Measurements from ENCODE around the gene CNBD2. TPM values are rescaled to one million over a fixed set of nuclear protein-coding genes. Genes with fewer than 3 reads are reported as not detected.

The CNBD2 gene
- total and polyA plus RNA-seq, 10 of the 15 experiments (the other 5 are each of a cell fraction or from before 2014, with no cell fraction given), result 0.86 to 7.4 (median 4.6) TPM

- RAD21 ChIA-PET (ENCODE audit: unreplicated experiment), result no interaction called here
- Histone ChIP-seq H3K79me2 (ENCODE audit: control insufficient read depth, insufficient read depth, low read length) (peaks cover 21% of the 10 kb centered on the region), H3K4me1 (ENCODE audit: control insufficient read depth, insufficient read depth, low read length) (no peaks in the 10 kb centered on the region), H3K4me3 (no peak overlapping the region), H3K9ac (ENCODE audit: control insufficient read depth, insufficient read depth, low read length) (no peak overlapping the region), H3K27ac (ENCODE audit: control insufficient read depth, insufficient read depth) (no peak overlapping the region), H4K20me1 (ENCODE audit: control insufficient read depth, insufficient read depth) (no peaks in the 10 kb centered on the region), H3K36me3 (ENCODE audit: control insufficient read depth in 2 of 2, insufficient read depth in 2 of 2, low read length in 1 of 2) (0 out of 4 replicates have a peak, but pooled peaks cover 0 to 2% of the 10 kb centered on the region in 2 experiments), H3K27me3 (replicated peaks in 1 of 2; ENCODE audit: control insufficient read depth in 2 of 2, insufficient read depth in 2 of 2, low read length in 1 of 2) (no peaks in the 10 kb centered on the region), H2AFZ (ENCODE audit: control insufficient read depth, low read depth, low read length) (no peak overlapping the region), H3K4me2 (ENCODE audit: control insufficient read depth, insufficient read depth) (no peak overlapping the region), H3K9me3 (replicated peaks; ENCODE audit: control insufficient read depth, insufficient read depth, low read length) (no peaks in the 10 kb centered on the region)
- no TSS peak for BruUV-seq (replicated peaks)
- intact Hi-C loops (cut with micrococcal nuclease; ENCODE audit: unreplicated experiment), result no loop called here
- TF ChIP-seq CEBPB (IDR thresholded peaks at IDR 0.05; ENCODE audit: borderline replicate concordance in 1 of 2, low read depth in 2 of 2, low read length in 2 of 2), result no peak
- TF ChIP-seq IKZF1 (conservative IDR thresholded peaks at IDR 0.05), result no peak
- no peak for TF ChIP-seq RBBP5 (conservative IDR thresholded peaks at IDR 0.05)
- no peak for TF ChIP-seq RAD21 (IDR thresholded peaks at IDR 0.05; ENCODE audit: insufficient read depth, low read depth, low read length)
- TF ChIP-seq BRCA1 (IDR thresholded peaks at IDR 0.05; ENCODE audit: low read depth, low read length), result no peak
- no peak for TF ChIP-seq ELK1 (IDR thresholded peaks at IDR 0.05; ENCODE audit: low read depth, low read length)
- no peak for TF ChIP-seq CHD4 (IDR thresholded peaks at IDR 0.05)
- TF ChIP-seq STAT1 (conservative IDR thresholded peaks at IDR 0.05), result no peak
- in situ Hi-C loops (cut with MboI), result no loop called here
- 81% methylated on average over 10 of the region's 10 CpGs for whole genome bisulfite sequencing (ENCODE audit: insufficient coverage, insufficient replicate concordance, low lambda C conversion rate, missing lambda C conversion rate)
- CTCF ChIA-PET, result no interaction called here
- ATAC-seq (no peak), FAIRE-seq (no peak), DNase-seq (ENCODE audit: low read depth, low spot score) (no peak)
- POLR2A ChIA-PET, result interaction anchor here (1.1 kb wide), 2 partner anchors 8 to 13 kb away, joined by 3 read pairs; no protein-coding TSS in a partner anchor
- SMC1A ChIA-PET (ENCODE audit: uncharacterized antibody, unreplicated experiment), result no interaction called here
Measured at GRCh38 chr20:36043892-36044515, 75.6 kb downstream of the CNBD2 start.

Data from GM12878 (cell line).